Sciatic nerve (tissue), 2 donors: ENCODE data around the gene THAP5. TPM values are rescaled to one million over a fixed set of nuclear protein-coding genes. Genes with fewer than 3 reads are reported as not detected.
"Not testable (repeated sequence)": the region's sequence is repeated elsewhere in the genome, so short reads cannot be mapped to it uniquely, and the experiment has no call there.

ENCODE experiments used
- ATAC-seq: fragments of 200-7000 bp; cut with Tn5 transposase; one replicate; pipeline ENCODE4 v1.9.1; 2020; ENCODE audit warnings: mild to moderate bottlenecking, moderate library complexity
- DNase-seq: peaks from one replicate; pipeline ENCODE4 v3.0.0-alpha.2; 2020; ENCODE audit warnings: low spot score
- intact Hi-C: fragments of 100-400 bp; cut with DNase I; formaldehyde crosslinking; loops from one replicate; pipeline ENCODE4 v1.14.2; 2022
- total RNA-seq: library from RNA; stranded (reverse); fragmentation: NEBNext Ultra II Directional; extraction: Animal tissue kit (Norgen Biotek cat#: 25700); gene quantifications from one replicate; pipeline ENCODE4 v1.2.1, GENCODE V29; 2021
- donor health status: DM: no; HTN: no; CAD: no.
- donor health status: DM: no; HTN: no; CAD: no.

The THAP5 gene
- total RNA-seq, 1 donor from 2014 or later = 30.8 TPM

- DNase-seq (no peak), ATAC-seq (no peak)
- intact Hi-C loops = no loop called here
Observed at GRCh38 chr7:108541478-108541877, 28.0 kb downstream of the THAP5 start.

GRCh38 chr7:108538685-108539084 is 30.8 kb downstream of the THAP5 start:
- ATAC-seq, intact Hi-C loops, DNase-seq: not testable (repeated sequence)

- intact Hi-C loops, DNase-seq, ATAC-seq: not testable (repeated sequence)
Observed at GRCh38 chr7:108538236-108538635, 31.3 kb downstream of the THAP5 start.

GRCh38 chr7:108537229-108537628 is 32.3 kb downstream of the THAP5 start:
- intact Hi-C loops = no loop called here
- no peak for ATAC-seq
- no peak for DNase-seq

- no peak for ATAC-seq
Observed at GRCh38 chr7:108535744-108536143, 33.8 kb downstream of the THAP5 start.

GRCh38 chr7:108535257-108535656 is 34.2 kb downstream of the THAP5 start:
- DNase-seq (no peak), ATAC-seq (no peak)
- intact Hi-C loops = no loop called here

More at GRCh38 chr7:108535744-108536143, 33.8 kb downstream of the THAP5 start:
- intact Hi-C loops = no loop called here
- DNase-seq = no peak

- DNase-seq = no peak
- ATAC-seq = no peak
- intact Hi-C loops = no loop called here
Observed at GRCh38 chr7:108533712-108534111, 35.8 kb downstream of the THAP5 start.

GRCh38 chr7:108529341-108529740 is 40.2 kb downstream of the THAP5 start:
- DNase-seq (no peak), ATAC-seq (no peak)
- intact Hi-C loops = no loop called here

GRCh38 chr7:108528183-108528712 is 41.3 kb downstream of the THAP5 start:
- DNase-seq (no peak), ATAC-seq (no peak)
- intact Hi-C loops = no loop called here

GRCh38 chr7:108526768-108527017 is 42.8 kb downstream of the THAP5 start:
- ATAC-seq (no peak), DNase-seq (no peak)
- intact Hi-C loops = no loop called here

GRCh38 chr7:108525985-108526767 is 43.3 kb downstream of the THAP5 start, which contains the start of gene PNPLA8:
PNPLA8 (minus strand) TSS chr7:108526135; CDS start chr7:108515491, 10,644 bp downstream.
- DNase-seq = peak; percentile 100
- ATAC-seq = peak; percentile 98
- intact Hi-C loops = no loop called here

- no peak for DNase-seq
Observed at GRCh38 chr7:108525327-108525984, 44.0 kb downstream of the THAP5 start.

GRCh38 chr7:108522780-108523179 is 46.7 kb downstream of the THAP5 start:
- no peak for DNase-seq
- intact Hi-C loops = no loop called here

More at GRCh38 chr7:108525327-108525984, 44.0 kb downstream of the THAP5 start:
- intact Hi-C loops = no loop called here
- ATAC-seq = peak; percentile 79

GRCh38 chr7:108517951-108518350 is 51.6 kb downstream of the THAP5 start:
- intact Hi-C loops = no loop called here
- DNase-seq (no peak), ATAC-seq (no peak)

More at GRCh38 chr7:108522780-108523179, 46.7 kb downstream of the THAP5 start:
- ATAC-seq = no peak

GRCh38 chr7:108515630-108516029 is 53.9 kb downstream of the THAP5 start:
- ATAC-seq (no peak), DNase-seq (no peak)
- intact Hi-C loops = no loop called here

- DNase-seq = no peak
- ATAC-seq = no peak
- intact Hi-C loops = no loop called here
Observed at GRCh38 chr7:108515013-108515412, 54.5 kb downstream of the THAP5 start.
